Measurements from ENCODE around the gene ARID3A. TPM values are rescaled to one million over a fixed set of nuclear protein-coding genes. Genes with fewer than 3 reads are reported as not detected.

The ARID3A gene
- total RNA-seq, 1 donor: 37.2 TPM

DNA sequence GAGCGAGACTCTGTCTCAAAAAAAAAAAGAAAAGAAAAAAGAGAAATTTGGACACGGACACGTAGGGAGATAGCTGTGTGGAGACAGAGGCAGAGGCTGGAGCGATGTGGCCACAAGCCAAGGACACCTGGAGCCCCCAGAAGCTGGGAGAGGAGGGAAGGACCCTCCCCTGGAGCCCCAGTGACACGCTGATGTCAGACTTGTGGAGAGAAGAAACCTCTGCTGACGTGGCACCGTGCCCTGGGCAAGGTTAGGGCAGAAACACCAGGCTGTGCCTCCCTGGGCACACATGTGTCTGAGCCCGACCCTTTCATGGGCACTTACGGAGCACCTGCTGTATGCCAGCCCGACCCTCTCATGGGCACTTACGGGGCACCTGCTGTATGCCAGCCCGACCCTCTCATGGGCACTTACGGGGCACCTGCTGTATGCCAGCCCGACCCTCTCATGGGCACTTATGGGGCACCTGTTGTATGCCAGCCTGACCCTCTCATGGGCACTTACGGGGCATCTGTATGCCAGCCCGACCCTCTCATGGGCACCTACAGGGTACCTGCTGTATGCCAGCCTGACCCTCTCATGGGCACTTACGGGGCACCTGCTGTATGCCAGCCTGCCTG is 17.8 kb downstream of the ARID3A start:
- DNase-seq (ENCODE audit: low read depth in 2 of 3, low spot score in 2 of 3): no peak

GRCh38 chr19:944171-944567 is 18.3 kb downstream of the ARID3A start:
- DNase-seq (ENCODE audit: low read depth in 2 of 3, low spot score in 2 of 3): peak in 1 of 3 donors; percentile 48

GRCh38 chr19:944663-945241 is 18.9 kb downstream of the ARID3A start:
- no peak for DNase-seq (ENCODE audit: low read depth in 2 of 3, low spot score in 2 of 3)

DNA sequence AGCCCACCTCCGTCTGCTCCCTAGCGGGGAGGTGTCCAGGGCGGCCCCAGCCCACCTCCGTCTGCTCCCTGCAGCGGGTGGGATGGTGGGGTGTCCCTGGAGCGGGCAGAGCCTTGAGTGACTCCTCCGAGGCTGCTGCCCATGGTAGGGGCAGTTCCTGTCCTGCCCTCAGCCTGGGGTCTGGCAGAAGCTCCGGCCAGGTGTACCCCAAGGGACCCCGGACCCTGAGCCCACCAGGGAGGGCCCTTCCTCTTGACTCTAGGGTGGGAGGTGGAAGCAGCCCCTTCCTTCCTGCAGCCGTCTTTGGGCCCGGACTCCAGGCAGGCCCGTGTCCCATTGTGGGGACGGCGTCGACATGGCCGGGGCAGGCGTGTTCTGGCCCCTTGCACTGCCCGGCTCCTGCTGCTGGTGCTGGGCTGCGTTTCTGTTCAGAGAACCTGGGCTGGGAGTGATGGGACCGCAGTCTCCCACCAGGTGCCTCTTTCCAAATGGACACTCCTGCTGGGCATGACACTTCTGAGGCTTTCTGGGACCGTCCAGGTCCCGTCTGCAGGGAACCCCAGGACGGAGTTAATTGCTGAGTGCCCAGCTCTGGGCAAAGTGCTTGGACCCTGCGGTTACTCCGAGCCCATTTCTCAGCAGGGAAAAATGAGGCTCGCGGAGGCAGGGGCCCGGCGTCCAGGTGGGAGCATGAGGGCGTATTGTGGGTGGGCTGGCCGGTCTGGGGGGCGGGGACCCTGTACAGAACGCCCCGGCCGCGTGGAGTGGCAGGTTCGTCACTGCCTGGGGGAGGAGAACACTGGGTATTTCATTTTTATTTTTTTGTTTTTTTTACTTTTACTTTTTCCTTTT is 19.8 kb downstream of the ARID3A start:
- no peak for DNase-seq (ENCODE audit: low read depth in 2 of 3, low spot score in 2 of 3)

DNA sequence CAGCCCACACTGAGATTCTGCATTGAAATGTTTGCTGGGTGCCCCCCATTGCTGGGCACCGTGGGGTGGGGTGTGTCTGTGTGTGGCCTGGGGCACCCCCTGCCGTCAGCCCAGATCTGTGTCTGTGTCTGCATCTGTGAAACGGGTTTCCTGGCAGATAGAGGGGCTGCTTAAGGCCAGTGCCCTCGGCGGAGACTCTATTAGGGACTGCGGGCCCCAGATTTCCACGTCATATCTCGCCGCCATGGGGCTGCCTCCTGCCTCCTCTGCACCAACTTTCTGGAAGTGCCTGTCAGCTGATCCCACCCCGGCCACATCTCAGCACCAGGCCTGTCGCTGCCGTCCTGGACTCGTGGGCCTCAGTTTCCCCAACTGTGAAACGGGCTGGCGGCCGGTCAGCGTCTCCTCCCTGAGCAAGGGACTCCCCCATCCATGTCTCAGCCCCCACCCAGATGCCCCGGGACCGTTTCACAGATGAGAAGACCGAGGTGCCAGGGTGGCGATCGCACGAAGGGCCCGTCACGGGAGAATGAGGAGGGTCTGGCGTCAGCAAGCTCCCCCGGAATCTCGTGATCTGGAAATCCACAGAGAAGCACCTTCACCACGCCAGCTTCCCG is 21.4 kb downstream of the ARID3A start:
- no peak for DNase-seq (ENCODE audit: low read depth in 2 of 3, low spot score in 2 of 3)

DNA sequence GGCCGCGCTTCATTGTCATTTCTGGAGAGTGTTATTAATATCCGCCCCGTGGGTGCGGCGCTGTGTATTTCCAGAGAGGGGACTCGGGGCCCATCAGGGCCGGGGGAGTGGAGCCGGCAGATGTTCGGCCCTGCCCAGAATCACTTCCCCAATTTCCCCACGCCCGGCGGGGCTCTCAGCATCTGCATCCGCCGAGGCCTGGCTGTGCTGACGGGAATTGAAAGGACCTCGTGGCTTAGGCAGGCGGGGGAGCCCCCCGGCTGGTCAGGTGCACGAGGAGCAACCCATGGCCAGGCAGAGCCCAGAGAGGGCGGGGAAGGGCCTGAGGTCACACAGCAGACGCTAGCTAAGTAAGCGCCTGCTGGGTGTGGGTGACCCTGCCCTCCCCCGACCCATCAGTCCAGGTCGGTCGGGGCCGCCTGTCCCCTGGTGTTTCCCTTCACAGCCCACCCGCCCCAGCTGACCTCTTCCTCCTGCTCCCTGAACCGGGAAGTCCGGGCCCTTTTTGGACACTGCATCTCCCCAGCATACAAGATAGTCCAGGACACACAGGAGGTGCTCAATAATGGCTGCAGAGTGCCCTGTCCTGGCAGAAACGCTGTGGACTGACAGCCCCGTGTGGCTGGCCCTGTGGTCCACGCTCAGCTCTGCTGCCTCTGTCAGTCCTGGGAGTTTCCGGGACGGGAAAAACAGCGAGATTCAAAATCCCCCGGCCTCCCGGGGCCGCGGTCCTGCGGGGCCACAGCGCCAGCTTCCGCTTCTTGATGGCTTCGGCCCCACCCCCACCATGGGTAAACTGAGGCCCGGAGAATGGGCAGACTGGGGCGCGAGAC is 22.1 kb downstream of the ARID3A start:
- peak in 2 of 3 donors; percentile 93 to 98 for DNase-seq (ENCODE audit: low read depth in 2 of 3, low spot score in 2 of 3)

- no peak for DNase-seq (ENCODE audit: low read depth in 2 of 3, low spot score in 2 of 3)
These were observed 23.1 kb downstream of the ARID3A start for GRCh38 chr19:948842-949496.

- no peak for DNase-seq (ENCODE audit: low read depth in 2 of 3, low spot score in 2 of 3)
These were observed 24.7 kb downstream of the ARID3A start for GRCh38 chr19:950352-951066.

DNA sequence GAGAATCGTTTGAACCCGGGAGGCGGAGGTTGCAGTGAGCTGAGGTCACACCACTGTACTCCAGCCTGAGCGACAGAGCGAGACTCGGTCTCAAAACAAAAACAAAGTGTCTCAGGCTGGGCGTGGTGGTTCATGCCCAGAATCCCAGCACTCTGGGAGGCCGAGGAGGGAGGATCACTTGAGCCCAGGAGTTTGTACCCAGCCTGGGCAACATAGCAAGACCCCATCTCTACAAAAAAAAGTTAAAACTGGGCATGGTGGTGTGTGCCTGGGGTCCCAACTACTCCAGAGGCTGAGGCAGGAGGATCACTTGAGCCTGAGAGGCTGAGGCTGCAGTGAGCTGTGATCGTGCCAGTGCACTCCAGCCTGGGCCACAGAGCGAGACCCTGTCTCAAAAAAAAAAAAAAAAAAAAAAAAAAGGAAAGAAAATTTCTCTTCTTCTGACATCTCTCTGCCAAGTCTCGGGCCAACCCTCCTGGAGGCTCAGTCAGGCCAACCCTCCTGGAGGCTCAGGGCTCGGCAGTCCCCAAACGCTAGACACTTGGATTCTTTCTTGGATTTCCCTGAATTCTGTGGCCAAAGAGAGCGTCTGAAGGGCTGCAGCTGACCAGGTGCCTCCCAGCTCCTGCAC is 26.3 kb downstream of the ARID3A start:
- no peak for DNase-seq (ENCODE audit: low read depth in 2 of 3, low spot score in 2 of 3)

DNA sequence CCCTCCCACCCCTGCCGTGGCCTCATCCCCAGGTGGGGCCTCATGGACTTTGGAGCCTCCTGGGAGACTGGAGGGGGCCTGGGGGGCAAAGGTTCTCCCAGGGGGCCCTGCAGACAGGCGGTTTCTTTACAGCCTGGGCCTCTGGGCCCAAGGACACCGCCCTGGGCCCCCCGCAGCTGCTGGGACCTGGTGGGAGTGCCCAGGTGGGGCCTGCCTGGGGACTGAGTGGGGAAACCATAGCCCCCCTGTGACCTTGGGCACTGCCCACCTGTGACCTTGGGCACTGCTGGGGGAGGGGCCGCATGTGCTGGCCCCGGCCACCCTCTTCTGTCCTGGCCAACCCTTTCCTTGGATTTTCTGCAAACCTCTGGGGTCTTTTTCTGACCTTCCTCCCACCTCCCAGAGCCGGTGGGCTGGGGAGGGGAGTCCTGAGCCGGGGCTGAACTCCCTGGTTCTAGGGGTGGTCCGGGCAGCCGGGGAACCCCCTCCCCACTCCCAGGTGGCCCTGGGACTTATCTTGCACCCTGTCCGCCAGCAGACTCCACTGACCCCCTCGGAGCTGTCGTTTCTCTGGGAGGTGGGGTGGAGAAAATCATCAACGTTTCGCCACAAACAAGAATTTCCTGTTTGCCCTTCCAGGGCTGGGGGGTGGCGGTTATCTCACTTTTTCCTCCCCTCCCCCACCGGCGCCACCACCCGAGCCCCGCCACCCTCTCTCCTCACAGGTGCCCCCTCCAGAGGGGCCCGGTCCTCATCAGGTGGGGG is 27.0 kb downstream of the ARID3A start:
- no peak for DNase-seq (ENCODE audit: low read depth in 2 of 3, low spot score in 2 of 3)

- DNase-seq (ENCODE audit: low read depth in 2 of 3, low spot score in 2 of 3): no peak
These were observed 27.8 kb downstream of the ARID3A start for GRCh38 chr19:953445-954271.

DNA sequence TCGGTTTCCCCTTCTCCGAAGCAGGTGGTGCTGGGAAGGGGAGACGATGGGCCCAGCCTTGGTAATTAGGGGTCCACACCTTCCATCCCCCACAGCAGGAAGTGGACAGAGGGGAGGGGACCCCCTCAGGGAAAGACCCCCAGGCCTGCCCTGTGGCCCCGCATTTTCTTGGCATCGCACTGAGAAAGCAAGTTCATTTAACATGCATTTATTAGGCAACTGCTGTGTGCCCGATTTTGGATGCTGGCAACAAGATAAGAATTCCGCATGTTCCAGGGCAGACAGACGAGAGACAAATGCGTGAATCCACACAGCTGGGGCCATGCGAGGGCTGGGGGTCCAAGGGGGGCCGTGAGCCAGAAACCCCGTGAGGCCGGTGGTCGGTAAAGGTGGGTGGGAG is 28.4 kb downstream of the ARID3A start:
- no peak for DNase-seq (ENCODE audit: low read depth in 2 of 3, low spot score in 2 of 3)

DNA sequence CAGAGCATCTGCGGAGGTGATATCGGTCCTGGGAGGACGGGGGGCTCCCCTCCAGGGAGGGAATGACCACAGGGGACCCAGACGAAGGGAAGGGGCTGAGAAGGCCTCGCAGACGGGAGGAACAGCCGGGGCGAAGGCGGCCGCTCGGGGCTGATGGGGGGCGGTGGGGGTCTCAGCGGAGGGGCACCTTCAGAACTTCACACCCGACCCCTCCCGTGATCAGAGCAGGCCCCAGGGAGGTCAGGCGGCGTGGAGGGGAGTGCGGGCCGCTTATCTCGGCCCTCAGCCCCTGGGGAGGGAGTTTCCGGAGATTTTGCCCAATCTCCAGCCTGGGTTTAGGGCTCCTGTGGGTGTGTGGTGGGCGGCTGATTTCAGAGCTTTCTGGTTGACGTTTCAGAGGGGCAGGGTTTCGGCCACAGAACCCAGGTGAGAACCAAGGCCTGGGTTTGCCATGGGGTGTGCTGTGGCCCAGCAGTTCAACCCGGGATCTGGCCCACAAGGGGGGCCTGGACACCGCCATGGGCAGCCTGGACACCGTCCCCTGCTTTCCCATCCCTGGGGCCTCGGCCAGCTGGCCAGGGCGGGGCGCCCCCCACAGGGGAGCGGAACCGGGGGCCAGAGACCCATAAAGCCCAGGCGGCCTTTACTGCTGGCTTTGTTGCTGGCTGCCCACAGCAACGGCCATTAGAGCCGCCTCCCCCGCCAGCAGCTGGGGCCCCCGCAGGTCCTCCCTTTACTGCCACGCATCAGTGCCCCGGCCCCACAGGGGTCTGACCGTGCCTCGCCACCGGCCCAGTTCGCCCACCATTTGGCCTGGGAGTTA is 29.0 kb downstream of the ARID3A start:
- no peak for DNase-seq (ENCODE audit: low read depth in 2 of 3, low spot score in 2 of 3)

GRCh38 chr19:955803-956765 is 30.2 kb downstream of the ARID3A start:
- no peak for DNase-seq (ENCODE audit: low read depth in 2 of 3, low spot score in 2 of 3)

- DNase-seq (ENCODE audit: low read depth in 2 of 3, low spot score in 2 of 3): no peak
These were observed 31.1 kb downstream of the ARID3A start for GRCh38 chr19:956766-957440.

Data from hematopoietic multipotent progenitor cell (in vitro differentiated cells).